B cell (primary cell): Measurements from ENCODE around the gene GRIPAP1. TPM values are rescaled to one million over a fixed set of nuclear protein-coding genes. Genes with fewer than 3 reads are reported as not detected.

Experiments
- ATAC-seq: fragments of 200-7000 bp; cut with Tn5 transposase; one replicate; pipeline ENCODE4 v1.10.0; 2021; ENCODE audit warnings: low read depth, mild to moderate bottlenecking, moderate number of reproducible peaks, moderate library complexity
- CTCF ChIA-PET: fragments of 350-600 bp; sonication (Branson Sonifier 250); formaldehyde crosslinking; loops from one replicate; lab custom pipeline; 2021; ENCODE audit warnings: antibody characterized with exemption, inconsistent platforms; lab: Charles Lee
- POLR2A ChIA-PET: fragments of 350-600 bp; sonication (Branson Sonifier 250); formaldehyde crosslinking; loops from one replicate; lab custom pipeline; 2021; ENCODE audit warnings: antibody characterized with exemption; lab: Charles Lee
- DNase-seq: peaks from one replicate; pipeline ENCODE4 v3.0.0; 2013
- H2AFZ ChIP-seq: 2 replicates; pipeline ENCODE4 v1.6.1; 2012; ENCODE audit warnings: mild to moderate bottlenecking, low read depth, low read length; ENCODE audit not compliant: insufficient read depth, poor library complexity, severe bottlenecking
- H3K27ac ChIP-seq, 2 donors: 1 replicate in 1 of 2; 2 replicates in 1 of 2; pipeline ENCODE4 v1.5.1; 2012 to 2013; ENCODE audit warnings: low read length in 2 of 2, mild to moderate bottlenecking in 2 of 2, moderate library complexity in 1 of 2
- H3K27me3 ChIP-seq, 4 experiments: fragments of 200-600 bp in 1 of 4; sonication (generic) in 1 of 4; replicated peaks in 1 of 4; 1 replicate in 2 of 4; 2 replicates in 2 of 4; pipeline versions ENCODE4 v1.6.1 to v1.7.0; 2013 to 2016; ENCODE audit warnings: low read length in 3 of 4, mild to moderate bottlenecking in 2 of 4, mixed read lengths in 1 of 4, moderate library complexity in 1 of 4; ENCODE audit not compliant: insufficient read depth in 4 of 4, control insufficient read depth in 3 of 4; ENCODE audit errors: control extremely low read depth in 1 of 4
- H3K36me3 ChIP-seq, 2 experiments: replicated peaks in 1 of 2; 1 replicate in 1 of 2; 2 replicates in 1 of 2; pipeline versions ENCODE4 v1.6.1 to v1.7.1; 2013; ENCODE audit warnings: low read length in 1 of 2; ENCODE audit not compliant: insufficient read depth in 2 of 2, control insufficient read depth in 1 of 2; ENCODE audit errors: control extremely low read depth in 1 of 2, extremely low read depth in 1 of 2
- H3K4me1 ChIP-seq, 2 donors: fragments of 200-600 bp in 1 of 2; sonication (generic) in 1 of 2; 1 replicate in 1 of 2; 2 replicates in 1 of 2; pipeline versions ENCODE4 v1.5.1 to v1.6.1; 2013 to 2017; ENCODE audit warnings: low read length in 2 of 2; ENCODE audit not compliant: control insufficient read depth in 2 of 2, insufficient read depth in 2 of 2
- H3K4me2 ChIP-seq: replicated peaks from 2 replicates; pipeline ENCODE3; 2012; ENCODE audit warnings: mild to moderate bottlenecking, low read depth, low read length; ENCODE audit not compliant: poor library complexity, severe bottlenecking
- H3K4me3 ChIP-seq, 5 experiments: fragments of 200-600 bp in 1 of 5; sonication (generic) in 1 of 5; 1 replicate in 3 of 5; 2 replicates in 2 of 5; pipeline versions ENCODE4 v1.5.1 to v1.7.0; 2011 to 2016; ENCODE audit warnings: low read length in 4 of 5, mild to moderate bottlenecking in 4 of 5, low read depth in 2 of 5, control low read depth in 1 of 5, moderate library complexity in 1 of 5; ENCODE audit not compliant: insufficient read depth in 1 of 5; ENCODE audit errors: control extremely low read depth in 1 of 5, extremely low read depth in 1 of 5
- H3K79me2 ChIP-seq: fragments of 200-600 bp; sonication (generic); one replicate; pipeline ENCODE4 v1.6.0; 2016; ENCODE audit warnings: low read length; ENCODE audit not compliant: control insufficient read depth, insufficient read depth
- H3K9ac ChIP-seq: fragments of 200-600 bp; sonication (generic); 2 replicates; pipeline ENCODE4 v1.6.1; 2017; ENCODE audit warnings: mild to moderate bottlenecking, low read length, moderate library complexity
- H3K9me3 ChIP-seq, 3 donors: one replicate each; pipeline versions ENCODE4 v1.6.1 to v1.7.1; 2013; ENCODE audit warnings: low read length in 2 of 3; ENCODE audit not compliant: control insufficient read depth in 2 of 3, insufficient read depth in 1 of 3; ENCODE audit errors: control extremely low read depth in 1 of 3
- H4K20me1 ChIP-seq: 2 replicates; pipeline ENCODE4 v1.6.0; 2012; ENCODE audit warnings: mild to moderate bottlenecking, low read length; ENCODE audit not compliant: insufficient read depth, control insufficient read depth, poor library complexity, severe bottlenecking
- H3K27ac Mint-ChIP-seq: one replicate; pipeline ENCODE4 v1.8.0; 2021; ENCODE audit warnings: mixed read lengths
- H3K27me3 Mint-ChIP-seq: one replicate; pipeline ENCODE4 v1.8.0; 2021; ENCODE audit warnings: mixed read lengths
- H3K4me1 Mint-ChIP-seq: one replicate; pipeline ENCODE4 v1.8.0; 2021; ENCODE audit warnings: mixed read lengths
- H3K4me3 Mint-ChIP-seq: one replicate; pipeline ENCODE4 v1.8.0; 2021; ENCODE audit warnings: mixed read lengths
- H3K9me3 Mint-ChIP-seq: one replicate; pipeline ENCODE4 v1.8.0; 2022; ENCODE audit warnings: mixed read lengths; ENCODE audit not compliant: insufficient read depth
- CTCF ChIP-seq: fragments of 200-600 bp; IDR thresholded peaks from one replicate; pipeline ENCODE4 v1.8.0; 2022; ENCODE audit warnings: antibody characterized with exemption, mild to moderate bottlenecking
- EZH2 ChIP-seq: IDR thresholded peaks from 2 replicates; pipeline ENCODE4 v1.6.1; 2012; ENCODE audit warnings: borderline replicate concordance, low read depth, mild to moderate bottlenecking, moderate library complexity, low read length; ENCODE audit not compliant: insufficient read depth, poor library complexity, severe bottlenecking
- WGBS: methylation state at CpG from one replicate; pipeline ENCODE4 v1.1.5; 2013; ENCODE audit warnings: missing lambda C conversion rate; ENCODE audit not compliant: insufficient coverage; 5-methylcytosine and 5-hydroxymethylcytosine counted together
- intact Hi-C: fragments of 100-400 bp; cut with micrococcal nuclease; formaldehyde crosslinking; loops from one replicate; pipeline ENCODE4 v1.10.0; 2022
- polyA plus RNA-seq: library from polyadenylated mRNA; depleted of rRNA; stranded (reverse); fragments of >200 nt; gene quantifications from 2 replicates; pipeline ENCODE4 v1.2.3, GENCODE V29; 2012
- total RNA-seq, 2 donors: library from RNA; stranded (reverse); fragments of 120-200 nt in 1 of 2; gene quantifications; 1 replicate in 1 of 2; 2 replicates in 1 of 2; pipeline versions ENCODE4 v1.2.3 to v1.2.4, GENCODE V29; 2013 to 2022

GRIPAP1 gene
- total and polyA plus RNA-seq, 2 donors (not counting 1 experiment from before 2014, with no cell fraction given) = 70.7 to 143 TPM

- H3K27ac Mint-ChIP-seq = no peak overlapping the region
- H3K4me3 ChIP-seq = no peak overlapping the region
- no peaks in the 10 kb centered on the region for H3K79me2 ChIP-seq
- ATAC-seq (no peak), DNase-seq (no peak)
- peaks cover 0 to 36% of the 10 kb centered on the region in 2 experiments for H3K36me3 ChIP-seq
- H3K4me2 ChIP-seq = no peak overlapping the region
- POLR2A ChIA-PET = no interaction called here
- no peak overlapping the region for H3K9ac ChIP-seq
- H3K4me1 Mint-ChIP-seq = no peaks in the 10 kb centered on the region
- H3K4me3 Mint-ChIP-seq = no peak overlapping the region
- intact Hi-C loops = no loop called here
- no peaks in the 10 kb centered on the region for H3K9me3 ChIP-seq
- no peaks in the 10 kb centered on the region for H3K27me3 Mint-ChIP-seq
- no peaks in the 10 kb centered on the region for H3K9me3 Mint-ChIP-seq
- H2AFZ ChIP-seq = no peak overlapping the region
- H3K27me3 ChIP-seq = no peaks in the 10 kb centered on the region
- H3K27ac ChIP-seq = no peak overlapping the region
- TF ChIP-seq EZH2 = no peak
- no peak for TF ChIP-seq CTCF
- CTCF ChIA-PET = interaction anchor here (0.7 kb wide), 1 partner anchor 45 kb away, joined by 5 read pairs; no protein-coding TSS in a partner anchor
- H4K20me1 ChIP-seq = no peaks in the 10 kb centered on the region
- no CpG with 5 or more reads among the region's 3 CpGs for WGBS
- H3K4me1 ChIP-seq = no peaks in the 10 kb centered on the region
Measured at GRCh38 chrX:48983896-48984295, 18.2 kb downstream of the GRIPAP1 start.

GRCh38 chrX:48983081-48983480 is 19.0 kb downstream of the GRIPAP1 start:
- Mint-ChIP-seq H3K4me3 (no peak overlapping the region), H3K27ac (no peak overlapping the region), H3K4me1 (no peaks in the 10 kb centered on the region), H3K27me3 (no peaks in the 10 kb centered on the region), H3K9me3 (no peaks in the 10 kb centered on the region)
- TF ChIP-seq EZH2 (no peak), CTCF (no peak)
- no peak for DNase-seq
- Histone ChIP-seq H3K4me3 (no peak overlapping the region), H3K27ac (no peak overlapping the region), H3K36me3 (peaks cover 0 to 36% of the 10 kb centered on the region in 2 experiments), H3K27me3 (no peaks in the 10 kb centered on the region), H3K4me2 (no peak overlapping the region), H3K9me3 (no peaks in the 10 kb centered on the region), H3K4me1 (no peaks in the 10 kb centered on the region), H4K20me1 (no peaks in the 10 kb centered on the region), H3K9ac (no peak overlapping the region), H2AFZ (no peak overlapping the region), H3K79me2 (no peaks in the 10 kb centered on the region)
- ATAC-seq = no peak
- ChIA-PET CTCF (no interaction called here), POLR2A (no interaction called here)
- intact Hi-C loops = no loop called here
- 88% methylated on average over 8 of the region's 17 CpGs for WGBS
